SK-N-SH treated with all-trans-retinoic acid at 6 μM for 48 hours (cell line): Measurements from ENCODE around the gene MRGPRD.

Experiments used
- ARNTL ChIP-seq: fragments of 450-650 bp; formaldehyde crosslinking; IDR thresholded peaks from 2 replicates; pipeline ENCODE4 v1.5.0; 2020; ENCODE audit warnings: low read depth, mild to moderate bottlenecking, moderate library complexity, borderline replicate concordance
- CREB5 ChIP-seq: fragments of 250-450 bp; sonication (Bioruptor Pico); IDR thresholded peaks from 2 replicates; pipeline ENCODE4 v1.5.1; 2020; ENCODE audit warnings: low read depth, mild to moderate bottlenecking, moderate library complexity
- CSRNP3 ChIP-seq: fragments of 250-450 bp; sonication (Bioruptor Pico); IDR thresholded peaks from 2 replicates; pipeline ENCODE4 v1.5.1; 2021; ENCODE audit warnings: mild to moderate bottlenecking, moderate library complexity
- GLIS3 ChIP-seq: fragments of 250-450 bp; sonication (Bioruptor Pico); IDR thresholded peaks from 2 replicates; pipeline ENCODE4 v1.5.0; 2020; ENCODE audit warnings: mild to moderate bottlenecking, moderate library complexity
- ISL1 ChIP-seq: fragments of 250-450 bp; sonication (Bioruptor Pico); IDR thresholded peaks from 2 replicates; pipeline ENCODE4 v2.1.2; 2022; ENCODE audit warnings: mild to moderate bottlenecking, moderate library complexity
- OSR1 ChIP-seq: fragments of 250-450 bp; sonication (Bioruptor Pico); IDR thresholded peaks from 2 replicates; pipeline ENCODE4 v1.8.0; 2022; ENCODE audit warnings: moderate library complexity, mild to moderate bottlenecking, inconsistent platforms
- PATZ1 ChIP-seq: fragments of 250-450 bp; sonication (Bioruptor Pico); IDR thresholded peaks from 2 replicates; pipeline ENCODE4 v1.8.0; 2020; ENCODE audit warnings: mild to moderate bottlenecking, moderate library complexity, borderline replicate concordance
- ZC3H10 ChIP-seq: fragments of 250-450 bp; sonication (Bioruptor Pico); IDR thresholded peaks from 2 replicates; pipeline ENCODE4 v1.5.1; 2021; ENCODE audit warnings: mild to moderate bottlenecking, moderate library complexity
- ZFP3 ChIP-seq: fragments of 250-450 bp; sonication (Bioruptor Pico); IDR thresholded peaks from 2 replicates; pipeline ENCODE4 v1.5.0; 2020; ENCODE audit warnings: mild to moderate bottlenecking, moderate library complexity
- ZNF565 ChIP-seq: fragments of 450-650 bp; formaldehyde crosslinking; conservative IDR thresholded peaks from 2 replicates; pipeline ENCODE4 v1.5.0; 2020; ENCODE audit warnings: low read depth, mild to moderate bottlenecking, moderate library complexity
- TF ChIP-seq, protein P1 (sequence below): fragments of 250-450 bp; sonication (Bioruptor Pico); IDR thresholded peaks from 2 replicates; pipeline ENCODE4 v1.8.0; 2021; ENCODE audit warnings: low read depth, mild to moderate bottlenecking, moderate library complexity, borderline replicate concordance

- TF ChIP-seq CSRNP3 (CRISPR knock-in tag) (no peak), ZFP3 (CRISPR knock-in tag) (no peak), ZC3H10 (CRISPR knock-in tag) (no peak), PATZ1 (CRISPR knock-in tag) (no peak), GLIS3 (no peak), ISL1 (CRISPR knock-in tag) (no peak), ZNF565 (no peak), OSR1 (CRISPR knock-in tag) (no peak), CREB5 (CRISPR knock-in tag) (no peak), ARNTL (CRISPR knock-in tag) (no peak)
- TF ChIP-seq, protein P1, sequence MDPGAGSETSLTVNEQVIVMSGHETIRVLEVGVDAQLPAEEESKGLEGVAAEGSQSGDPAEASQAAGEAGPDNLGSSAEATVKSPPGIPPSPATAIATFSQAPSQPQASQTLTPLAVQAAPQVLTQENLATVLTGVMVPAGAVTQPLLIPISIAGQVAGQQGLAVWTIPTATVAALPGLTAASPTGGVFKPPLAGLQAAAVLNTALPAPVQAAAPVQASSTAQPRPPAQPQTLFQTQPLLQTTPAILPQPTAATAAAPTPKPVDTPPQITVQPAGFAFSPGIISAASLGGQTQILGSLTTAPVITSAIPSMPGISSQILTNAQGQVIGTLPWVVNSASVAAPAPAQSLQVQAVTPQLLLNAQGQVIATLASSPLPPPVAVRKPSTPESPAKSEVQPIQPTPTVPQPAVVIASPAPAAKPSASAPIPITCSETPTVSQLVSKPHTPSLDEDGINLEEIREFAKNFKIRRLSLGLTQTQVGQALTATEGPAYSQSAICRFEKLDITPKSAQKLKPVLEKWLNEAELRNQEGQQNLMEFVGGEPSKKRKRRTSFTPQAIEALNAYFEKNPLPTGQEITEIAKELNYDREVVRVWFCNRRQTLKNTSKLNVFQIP (CRISPR knock-in tag), result no peak
Observed at GRCh38 chr11:68963779-68964178, 17.0 kb downstream of the MRGPRD start.
